Pancreas (tissue), 10 donors: ENCODE results near the gene TTC9B. TPM values are rescaled to one million over a fixed set of nuclear protein-coding genes. Genes with fewer than 3 reads are reported as not detected.

ENCODE experiments used
- ATAC-seq, 4 donors: fragments of 200-7000 bp; cut with Tn5 transposase; one replicate each; pipeline versions ENCODE4 v1.8.0 to v1.9.1; 2020; ENCODE audit warnings: mild to moderate bottlenecking in 4 of 4, moderate library complexity in 4 of 4
- DNase-seq, 6 donors: peaks; one replicate each; pipeline ENCODE4 v3.0.0-alpha.2; 2020
- FAIRE-seq: peaks from 2 replicates; lab custom pipeline; 2012; peaks lifted over from hg19 to GRCh38; lab: Jason Lieb, UNC
- H3K27ac ChIP-seq, 4 donors: fragments of 200-600 bp; sonication (generic); 1 replicate in 3 of 4; 2 replicates in 1 of 4; pipeline versions ENCODE4 v1.5.0 to v1.8.0; 2020
- H3K27me3 ChIP-seq, 4 donors: fragments of 200-600 bp; one replicate each; pipeline ENCODE4 v1.8.0; 2021
- H3K36me3 ChIP-seq, 3 donors: fragments of 200-600 bp; sonication (generic) in 1 of 3; one replicate each; pipeline versions ENCODE4 v1.5.0 to v1.8.0; 2020 to 2021
- H3K4me1 ChIP-seq, 3 donors: fragments of 200-600 bp; one replicate each; pipeline ENCODE4 v1.8.0; 2021
- H3K4me3 ChIP-seq, 4 donors: fragments of 200-600 bp; sonication (generic) in 2 of 4; one replicate each; pipeline versions ENCODE4 v1.5.0 to v1.8.0; 2020 to 2021
- H3K9me3 ChIP-seq, 4 donors: fragments of 200-600 bp; one replicate each; pipeline ENCODE4 v1.8.0; 2021
- WGBS, 2 donors: extraction: QIAGEN DNeasy Blood & Tissue Kit; methylation state at CpG; one replicate each; pipeline ENCODE4 v1.1.7; 2013; 5-methylcytosine and 5-hydroxymethylcytosine counted together
- intact Hi-C, 3 donors: fragments of 100-400 bp; cut with DNase I; formaldehyde crosslinking; loops; one replicate each; pipeline versions ENCODE4 v1.11.1 to v1.14.2; 2022
- polyA plus RNA-seq, 2 donors: library from polyadenylated mRNA; stranded (reverse); fragments of 200-250 nt; gene quantifications; one replicate each; pipeline ENCODE4 v1.2.3, GENCODE V29; 2013
- total RNA-seq, 6 donors: library from RNA; stranded (reverse); fragmentation: NEBNext Ultra II Directional in 4 of 6; extraction: Animal tissue kit (Norgen Biotek cat#: 25700) in 4 of 6; gene quantifications; one replicate each; pipeline versions ENCODE4 v1.2.1 to v1.2.4, GENCODE V29; 2021 to 2023
- TF ChIP-seq, protein P1 (sequence below), 4 donors: fragments of 200-600 bp; sonication (generic) in 3 of 4; IDR thresholded peaks; one replicate each; pipeline versions ENCODE4 v1.5.0 to v1.8.0; 2021; ENCODE audit warnings: antibody characterized with exemption in 4 of 4
- donor health status: healthy with polysubstance abuse.
- donor health status: DM: no; HTN: no; CAD: no; lungs with moderate emphysema.
- donor health status: DM: no; HTN: no; CAD: no.
- donor health status: control.
- donor health status: control.
- donor health status: Bipolar disorder and iron deficiency.
- donor health status: DM: yes; HTN: yes; CAD: no.
- donor health status: DM: no; HTN: no; CAD: no.
- donor health status: DM: no; HTN: no; CAD: no.
- donor health status: DM: yes; HTN: yes; CAD: no.

Gene TTC9B
- total and polyA plus RNA-seq, 8 donors = 0.05 TPM; not detected in 7

DNA sequence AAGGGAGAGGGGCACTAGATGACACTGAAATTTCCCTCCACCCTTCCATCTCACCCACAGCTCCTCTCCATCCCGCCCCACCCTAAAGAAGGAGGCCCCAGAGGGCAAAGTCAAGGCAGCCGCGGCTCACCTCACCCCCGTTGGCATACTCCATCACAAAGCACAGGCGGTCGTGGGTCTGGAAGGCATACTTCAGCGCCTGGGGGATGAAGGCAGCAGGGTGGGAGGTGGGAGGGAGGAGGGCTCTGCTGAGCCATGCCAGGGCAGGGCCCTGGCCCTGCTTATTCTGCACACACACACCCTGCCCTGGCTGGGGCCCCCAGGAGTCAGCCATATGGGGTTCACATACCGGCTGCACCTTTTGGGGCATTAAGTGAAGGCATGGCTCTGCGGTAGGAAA lies 20.6 kb upstream of the TTC9B start:
- intact Hi-C loops = no loop called here
- FAIRE-seq = no peak

DNA sequence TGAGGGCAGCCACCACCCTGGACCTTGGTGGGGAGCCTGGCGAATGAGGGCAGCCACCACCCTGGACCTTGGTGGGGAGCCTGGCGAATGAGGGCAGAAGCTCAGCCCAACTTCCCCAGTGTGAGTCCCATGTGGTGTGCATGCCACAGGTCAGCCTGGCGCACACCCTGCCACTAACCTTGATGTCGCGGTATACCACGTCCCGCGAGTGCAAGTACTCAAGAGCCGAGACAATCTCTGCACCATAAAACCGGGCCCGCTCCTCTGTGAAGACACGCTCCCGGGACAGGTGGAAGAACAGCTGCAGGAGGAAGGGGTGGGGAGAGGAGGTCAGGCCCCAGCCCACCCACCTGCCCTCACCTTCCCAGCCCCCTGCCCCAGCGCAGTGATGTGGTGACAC lies 19.6 kb upstream of the TTC9B start:
- ATAC-seq (no peak), DNase-seq (no peak), FAIRE-seq (no peak)
- H3K27me3 ChIP-seq = no peaks in the 10 kb centered on the region
- no peaks in the 10 kb centered on the region for H3K4me1 ChIP-seq
- no peak overlapping the region for H3K27ac ChIP-seq
- peaks cover 0 to 72% (median 43%) of the 10 kb centered on the region in 3 donors for H3K36me3 ChIP-seq
- TF ChIP-seq, protein P1, sequence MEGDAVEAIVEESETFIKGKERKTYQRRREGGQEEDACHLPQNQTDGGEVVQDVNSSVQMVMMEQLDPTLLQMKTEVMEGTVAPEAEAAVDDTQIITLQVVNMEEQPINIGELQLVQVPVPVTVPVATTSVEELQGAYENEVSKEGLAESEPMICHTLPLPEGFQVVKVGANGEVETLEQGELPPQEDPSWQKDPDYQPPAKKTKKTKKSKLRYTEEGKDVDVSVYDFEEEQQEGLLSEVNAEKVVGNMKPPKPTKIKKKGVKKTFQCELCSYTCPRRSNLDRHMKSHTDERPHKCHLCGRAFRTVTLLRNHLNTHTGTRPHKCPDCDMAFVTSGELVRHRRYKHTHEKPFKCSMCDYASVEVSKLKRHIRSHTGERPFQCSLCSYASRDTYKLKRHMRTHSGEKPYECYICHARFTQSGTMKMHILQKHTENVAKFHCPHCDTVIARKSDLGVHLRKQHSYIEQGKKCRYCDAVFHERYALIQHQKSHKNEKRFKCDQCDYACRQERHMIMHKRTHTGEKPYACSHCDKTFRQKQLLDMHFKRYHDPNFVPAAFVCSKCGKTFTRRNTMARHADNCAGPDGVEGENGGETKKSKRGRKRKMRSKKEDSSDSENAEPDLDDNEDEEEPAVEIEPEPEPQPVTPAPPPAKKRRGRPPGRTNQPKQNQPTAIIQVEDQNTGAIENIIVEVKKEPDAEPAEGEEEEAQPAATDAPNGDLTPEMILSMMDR (IDR thresholded peaks at IDR 0.05) = no peak
- WGBS, 2 donors = 88 to 98% methylated on average over 14 of the region's 14 CpGs
- intact Hi-C loops = no loop called here
- H3K4me3 ChIP-seq = no peak overlapping the region
- no peaks in the 10 kb centered on the region for H3K9me3 ChIP-seq

More for the DNA sequence above, 20.6 kb upstream of the TTC9B start:
- H3K9me3 ChIP-seq = no peaks in the 10 kb centered on the region
- WGBS, 2 donors = 93 to 96% methylated on average over 9 of the region's 9 CpGs
- H3K4me3 ChIP-seq = no peak overlapping the region
- no peaks in the 10 kb centered on the region for H3K4me1 ChIP-seq
- TF ChIP-seq, protein P1 (IDR thresholded peaks at IDR 0.05) = no peak
- H3K27ac ChIP-seq = no peak overlapping the region
- ATAC-seq (no peak), DNase-seq (no peak)
- H3K27me3 ChIP-seq = no peaks in the 10 kb centered on the region
- peaks cover 0 to 65% (median 43%) of the 10 kb centered on the region in 3 donors for H3K36me3 ChIP-seq

DNA sequence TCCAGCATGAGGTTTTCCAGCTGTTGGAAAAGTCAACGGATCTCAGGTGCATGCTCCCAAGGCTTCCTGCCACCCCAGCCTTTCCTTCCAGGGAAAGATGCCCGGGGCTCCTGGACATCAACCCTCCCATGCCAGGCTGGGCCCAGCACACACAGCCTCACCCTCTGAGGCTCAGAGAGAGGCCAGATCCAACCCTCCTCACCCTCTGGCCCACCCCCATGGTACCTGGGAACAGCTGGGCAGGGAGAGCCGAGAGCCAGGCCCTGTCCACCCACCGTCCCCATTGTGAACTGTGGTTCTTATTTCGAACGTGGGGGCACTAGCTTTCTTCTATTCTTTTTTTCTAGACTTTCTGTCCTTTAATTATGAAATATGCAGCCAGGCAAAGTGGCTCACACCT lies 18.2 kb upstream of the TTC9B start:
- H3K36me3 ChIP-seq = peaks cover 0 to 72% (median 39%) of the 10 kb centered on the region in 3 donors
- H3K4me1 ChIP-seq = no peaks in the 10 kb centered on the region
- 88 to 90% methylated on average over 6 of the region's 6 CpGs for WGBS, 2 donors
- intact Hi-C loops = no loop called here
- DNase-seq (no peak), ATAC-seq (no peak), FAIRE-seq (no peak)
- H3K9me3 ChIP-seq = no peaks in the 10 kb centered on the region
- H3K27me3 ChIP-seq = no peaks in the 10 kb centered on the region
- TF ChIP-seq, protein P1 (IDR thresholded peaks at IDR 0.05) = no peak
- H3K4me3 ChIP-seq = no peak overlapping the region
- no peak overlapping the region for H3K27ac ChIP-seq

DNA sequence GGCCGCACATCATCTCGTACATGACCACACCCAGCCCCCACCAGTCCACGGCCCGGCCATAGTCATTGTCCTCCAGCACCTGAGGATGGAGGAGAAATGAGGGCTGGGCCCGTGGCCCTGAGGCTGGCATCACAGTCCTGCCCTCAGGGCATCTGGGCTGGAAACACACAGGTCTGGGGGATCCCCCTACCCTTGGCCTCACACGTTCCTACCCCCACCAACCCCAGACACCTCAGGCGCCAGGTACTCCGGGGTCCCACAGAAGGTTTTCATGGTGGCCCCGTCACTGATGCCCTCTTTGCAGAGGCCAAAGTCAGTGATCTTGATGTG lies 17.8 kb upstream of the TTC9B start:
- H3K27ac ChIP-seq = no peak overlapping the region
- no peaks in the 10 kb centered on the region for H3K4me1 ChIP-seq
- WGBS, 2 donors = 93 to 96% methylated on average over 9 of the region's 9 CpGs
- intact Hi-C loops = no loop called here
- FAIRE-seq (no peak), DNase-seq (no peak), ATAC-seq (no peak)
- H3K36me3 ChIP-seq = peaks cover 0 to 72% (median 39%) of the 10 kb centered on the region in 3 donors
- no peaks in the 10 kb centered on the region for H3K9me3 ChIP-seq
- H3K27me3 ChIP-seq = no peaks in the 10 kb centered on the region
- TF ChIP-seq, protein P1 (IDR thresholded peaks at IDR 0.05) = no peak
- no peak overlapping the region for H3K4me3 ChIP-seq

DNA sequence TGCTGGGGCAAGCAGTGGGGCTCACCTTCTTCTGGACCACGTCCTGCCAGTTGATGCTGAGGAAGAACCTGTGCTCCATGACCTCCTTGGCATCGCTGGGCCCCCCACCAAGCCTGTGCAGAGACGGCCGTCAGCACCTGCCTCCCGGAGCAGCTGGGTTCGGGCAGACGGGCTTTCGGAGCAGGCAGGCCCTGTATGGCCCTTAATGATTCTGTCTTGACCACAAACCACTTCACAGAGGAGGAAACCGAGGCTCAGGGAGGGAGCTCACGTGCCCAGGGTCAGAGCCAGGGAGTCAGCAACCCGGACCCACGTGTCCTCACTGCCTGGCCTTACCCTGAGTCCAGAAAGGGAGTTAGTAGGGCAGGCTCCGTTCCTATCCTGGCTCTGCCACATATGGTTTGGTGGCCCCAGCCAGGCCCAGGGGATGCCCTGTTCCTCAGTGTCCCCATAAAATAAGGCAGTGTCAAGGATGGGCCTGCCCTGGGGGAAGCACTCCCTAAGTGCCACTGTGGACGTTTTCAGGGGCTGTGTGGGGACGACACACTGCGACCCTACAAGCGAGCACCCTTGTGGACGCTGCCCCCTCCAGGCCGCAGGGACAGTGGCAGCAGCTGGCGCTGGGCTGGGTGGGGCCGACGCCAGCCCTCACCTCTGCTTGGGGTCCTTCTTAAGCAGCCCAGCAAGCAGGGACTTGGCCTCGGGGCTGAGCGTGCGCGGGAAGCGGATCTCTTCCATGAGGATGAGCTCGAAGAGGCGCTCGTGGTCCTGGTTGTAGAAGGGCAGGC lies 17.2 kb upstream of the TTC9B start:
- intact Hi-C loops = no loop called here
- DNase-seq (no peak), ATAC-seq (no peak), FAIRE-seq (no peak)
- TF ChIP-seq, protein P1 (IDR thresholded peaks at IDR 0.05) = no peak
- Histone ChIP-seq H3K27me3 (no peaks in the 10 kb centered on the region), H3K36me3 (peaks cover 0 to 69% (median 39%) of the 10 kb centered on the region in 3 donors), H3K27ac (no peak overlapping the region), H3K9me3 (no peaks in the 10 kb centered on the region), H3K4me3 (no peak overlapping the region), H3K4me1 (no peaks in the 10 kb centered on the region)
- WGBS, 2 donors = 90% methylated on average over 30 of the region's 30 CpGs
